Measurements from ENCODE around the gene CLCNKB. TPM values are rescaled to one million over a fixed set of nuclear protein-coding genes. Genes with fewer than 3 reads are reported as not detected.

Gene CLCNKB
- polyA plus RNA-seq, 3 donors, result 0.19 to 0.64 TPM; not detected in 1

- WGBS, 3 donors, result 55 to 82% (median 69%) methylated on average over 13 of the region's 13 CpGs
- no peak overlapping the region for H3K27ac ChIP-seq (ENCODE audit: low read depth, low read length)
These were observed 24.4 kb downstream of the CLCNKB start for GRCh38 chr1:16067933-16068332.

- WGBS, 3 donors, result 53 to 63% (median 59%) methylated on average over 11 of the region's 11 CpGs
- no peak overlapping the region for H3K27ac ChIP-seq (ENCODE audit: low read depth, low read length)
These were observed 25.0 kb downstream of the CLCNKB start for GRCh38 chr1:16068356-16069270.

- WGBS, 3 donors, result 88 to 91% (median 90%) methylated on average over 9 of the region's 9 CpGs
- no peak overlapping the region for H3K27ac ChIP-seq (ENCODE audit: low read depth, low read length)
These were observed 27.2 kb downstream of the CLCNKB start for GRCh38 chr1:16070640-16071355.

- 93 to 97% (median 94%) methylated on average over 6 of the region's 6 CpGs for WGBS, 3 donors
- H3K27ac ChIP-seq (ENCODE audit: low read depth, low read length), result no peak overlapping the region
These were observed 28.0 kb downstream of the CLCNKB start for GRCh38 chr1:16071614-16072013.

- no peak overlapping the region for H3K27ac ChIP-seq (ENCODE audit: low read depth, low read length)
- WGBS, 3 donors, result 74 to 92% (median 86%) methylated on average over 5 of the region's 5 CpGs
These were observed 28.5 kb downstream of the CLCNKB start for GRCh38 chr1:16072095-16072494.

GRCh38 chr1:16072616-16073484, 29.3 kb downstream of the CLCNKB start:
- WGBS, 3 donors, result 7 to 14% (median 10%) methylated on average over 31 to 49 of the region's 49 CpGs
- no peak overlapping the region for H3K27ac ChIP-seq (ENCODE audit: low read depth, low read length)

- 3 to 5% (median 3%) methylated on average over 37 to 54 of the region's 54 CpGs for WGBS, 3 donors
- no peak within 1 kb of the TSS for H3K27ac ChIP-seq (ENCODE audit: low read depth, low read length)
These were observed 30.0 kb downstream of the CLCNKB start, which contains the start of gene FAM131C for GRCh38 chr1:16073490-16074119. Gene FAM131C (minus strand): TSS chr1:16073651. CDS start chr1:16073442, 209 bp downstream.

- WGBS, 3 donors, result 82 to 93% (median 92%) methylated on average over 5 of the region's 5 CpGs
- no peak overlapping the region for H3K27ac ChIP-seq (ENCODE audit: low read depth, low read length)
These were observed 30.6 kb downstream of the CLCNKB start for GRCh38 chr1:16074217-16074616.

GRCh38 chr1:16075337-16076030, 31.9 kb downstream of the CLCNKB start:
- no peak overlapping the region for H3K27ac ChIP-seq (ENCODE audit: low read depth, low read length)
- WGBS, 3 donors, result 67 to 70% (median 69%) methylated on average over 11 of the region's 11 CpGs

GRCh38 chr1:16076031-16076864, 32.7 kb downstream of the CLCNKB start:
- no peak overlapping the region for H3K27ac ChIP-seq (ENCODE audit: low read depth, low read length)
- WGBS, 3 donors, result 83 to 91% (median 85%) methylated on average over 14 of the region's 14 CpGs

GRCh38 chr1:16076865-16077238, 33.3 kb downstream of the CLCNKB start:
- H3K27ac ChIP-seq (ENCODE audit: low read depth, low read length), result no peak overlapping the region
- WGBS, 3 donors, result 79 to 83% (median 80%) methylated on average over 11 of the region's 11 CpGs

- no peak overlapping the region for H3K27ac ChIP-seq (ENCODE audit: low read depth, low read length)
- WGBS, 3 donors, result 83 to 86% (median 85%) methylated on average over 12 of the region's 12 CpGs
These were observed 34.0 kb downstream of the CLCNKB start for GRCh38 chr1:16077406-16078245.

- WGBS, 3 donors, result 31 to 37% (median 37%) methylated on average over 10 of the region's 10 CpGs
- H3K27ac ChIP-seq (ENCODE audit: low read depth, low read length), result no peak overlapping the region
These were observed 35.5 kb downstream of the CLCNKB start for GRCh38 chr1:16078925-16079656.

- WGBS, 3 donors, result 74 to 91% (median 89%) methylated on average over 5 of the region's 5 CpGs
- H3K27ac ChIP-seq (ENCODE audit: low read depth, low read length), result no peak overlapping the region
These were observed 37.0 kb downstream of the CLCNKB start for GRCh38 chr1:16080422-16081150.

- 71 to 85% (median 84%) methylated on average over 9 of the region's 9 CpGs for WGBS, 3 donors
- no peak overlapping the region for H3K27ac ChIP-seq (ENCODE audit: low read depth, low read length)
These were observed 38.1 kb downstream of the CLCNKB start for GRCh38 chr1:16081636-16082035.

Data from adipose tissue (tissue), 3 donors.